Activated T-helper 17 cell treated with anti-CD3 and anti-CD28 coated beads, Interleukin-2, amount 50 U/mL, for 72 hours (primary cell): ENCODE data around the gene CHTOP. TPM values are rescaled to one million over a fixed set of nuclear protein-coding genes. Genes with fewer than 3 reads are reported as not detected.
"Not testable (repeated sequence)": the region's sequence is repeated elsewhere in the genome, so short reads cannot be mapped to it uniquely, and the experiment has no call there.

Experiments used
- ATAC-seq: fragments of 150-1000 bp; cut with Tn5 transposase; replicated peaks from 2 replicates; pipeline ENCODE4 v1.10.0; 2021; ENCODE audit warnings: mild to moderate bottlenecking, moderate library complexity
- H3K27ac Mint-ChIP-seq: one replicate; pipeline ENCODE4 v1.8.0; 2022; ENCODE audit warnings: mixed read lengths
- H3K27me3 Mint-ChIP-seq: one replicate; pipeline ENCODE4 v1.8.0; 2022; ENCODE audit warnings: mixed read lengths
- H3K36me3 Mint-ChIP-seq: one replicate; pipeline ENCODE4 v1.8.0; 2022; ENCODE audit warnings: low read depth, mild to moderate bottlenecking, mixed read lengths
- H3K4me1 Mint-ChIP-seq: one replicate; pipeline ENCODE4 v1.8.0; 2022; ENCODE audit warnings: mixed read lengths
- H3K4me3 Mint-ChIP-seq: one replicate; pipeline ENCODE4 v1.8.0; 2022; ENCODE audit warnings: mild to moderate bottlenecking, mixed read lengths
- H3K9me3 Mint-ChIP-seq: one replicate; pipeline ENCODE4 v1.8.0; 2022; ENCODE audit warnings: mixed read lengths
- total RNA-seq, 2 donors: library from RNA; stranded (reverse); gene quantifications; one replicate each; pipeline ENCODE4 v1.2.3, GENCODE V29; 2022

The CHTOP gene
- total RNA-seq, 2 donors from 2014 or later, result 70.6 to 88.6 TPM

GRCh38 chr1:153671628-153672353, 37.9 kb downstream of the CHTOP start:
- H3K4me1 Mint-ChIP-seq, result peaks cover 20% of the 10 kb centered on the region
- ATAC-seq, result peak; percentile 55
- H3K27me3 Mint-ChIP-seq, H3K4me3 Mint-ChIP-seq, H3K27ac Mint-ChIP-seq, H3K36me3 Mint-ChIP-seq, H3K9me3 Mint-ChIP-seq: not testable (repeated sequence)

DNA sequence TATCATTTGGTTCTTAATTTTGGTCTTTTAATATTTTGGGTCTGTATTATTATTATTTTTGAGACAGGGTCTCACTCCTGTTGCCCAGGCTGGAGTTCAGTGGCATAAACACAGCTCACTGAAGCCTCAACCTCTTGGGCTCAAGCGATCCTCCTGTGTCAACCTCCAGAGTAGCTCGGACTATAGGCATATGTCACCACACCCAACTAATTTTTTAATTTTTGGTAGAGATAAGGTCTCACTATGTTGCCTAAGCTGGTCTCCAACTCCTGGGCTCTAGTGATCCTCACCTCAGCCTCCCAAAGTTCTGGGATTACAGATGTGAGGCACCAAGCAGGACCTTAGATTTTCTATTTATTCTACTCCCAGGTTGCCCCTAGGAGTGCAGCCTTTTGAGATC, 39.6 kb downstream of the CHTOP start:
- ATAC-seq, result no peak
- Mint-ChIP-seq H3K4me3 (no peak overlapping the region), H3K36me3 (peaks cover 5% of the 10 kb centered on the region), H3K27ac (no peak overlapping the region), H3K4me1 (peaks cover 21% of the 10 kb centered on the region), H3K9me3 (no peaks in the 10 kb centered on the region), H3K27me3 (peaks cover 18% of the 10 kb centered on the region)

DNA sequence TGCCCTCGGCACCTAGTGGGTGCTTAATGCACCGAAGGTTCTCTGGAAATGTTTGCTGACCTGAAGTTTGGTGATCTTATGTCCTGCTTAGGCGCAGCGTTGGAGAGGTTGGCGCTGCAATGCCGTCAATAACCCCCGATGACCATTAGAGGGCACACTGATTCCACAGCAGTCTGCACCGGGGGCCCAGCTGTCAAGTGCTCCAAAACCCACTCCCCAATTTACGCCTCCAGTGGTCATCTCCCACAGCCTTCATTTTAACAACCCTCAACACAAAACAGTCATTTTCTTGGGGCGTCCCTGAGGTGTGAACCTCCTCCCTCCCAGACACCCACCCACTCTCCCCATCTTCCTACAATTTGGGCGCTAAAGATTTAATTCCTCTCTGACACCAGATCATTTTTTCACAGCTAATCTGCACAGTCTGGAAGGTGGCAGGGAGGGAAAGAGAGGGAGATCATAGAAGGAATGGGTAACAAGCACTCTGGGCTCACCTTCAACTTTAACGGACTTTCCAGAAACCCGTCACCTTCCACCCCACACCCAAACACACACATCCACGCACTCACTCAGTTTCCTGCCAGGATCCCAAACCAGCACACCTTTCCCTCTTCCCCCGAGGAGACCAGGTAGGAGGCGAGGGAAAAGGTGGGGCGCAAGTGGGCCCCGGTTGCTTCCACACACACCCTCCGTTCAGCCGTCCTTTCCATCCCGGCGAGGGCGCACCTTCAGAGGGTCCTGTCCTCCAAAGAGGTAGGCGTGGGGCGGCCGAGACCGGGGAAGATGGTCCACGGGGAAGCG, 44.1 kb downstream of the CHTOP start:
- peaks cover 42% of the 10 kb centered on the region for H3K27me3 Mint-ChIP-seq
- peak; percentile 59 for ATAC-seq
- H3K27ac Mint-ChIP-seq, result no peak overlapping the region
- H3K4me3 Mint-ChIP-seq, result peak overlapping the region; percentile 70
- H3K4me1 Mint-ChIP-seq, result peaks cover 21% of the 10 kb centered on the region
- no peaks in the 10 kb centered on the region for H3K9me3 Mint-ChIP-seq
- peaks cover 5% of the 10 kb centered on the region for H3K36me3 Mint-ChIP-seq

DNA sequence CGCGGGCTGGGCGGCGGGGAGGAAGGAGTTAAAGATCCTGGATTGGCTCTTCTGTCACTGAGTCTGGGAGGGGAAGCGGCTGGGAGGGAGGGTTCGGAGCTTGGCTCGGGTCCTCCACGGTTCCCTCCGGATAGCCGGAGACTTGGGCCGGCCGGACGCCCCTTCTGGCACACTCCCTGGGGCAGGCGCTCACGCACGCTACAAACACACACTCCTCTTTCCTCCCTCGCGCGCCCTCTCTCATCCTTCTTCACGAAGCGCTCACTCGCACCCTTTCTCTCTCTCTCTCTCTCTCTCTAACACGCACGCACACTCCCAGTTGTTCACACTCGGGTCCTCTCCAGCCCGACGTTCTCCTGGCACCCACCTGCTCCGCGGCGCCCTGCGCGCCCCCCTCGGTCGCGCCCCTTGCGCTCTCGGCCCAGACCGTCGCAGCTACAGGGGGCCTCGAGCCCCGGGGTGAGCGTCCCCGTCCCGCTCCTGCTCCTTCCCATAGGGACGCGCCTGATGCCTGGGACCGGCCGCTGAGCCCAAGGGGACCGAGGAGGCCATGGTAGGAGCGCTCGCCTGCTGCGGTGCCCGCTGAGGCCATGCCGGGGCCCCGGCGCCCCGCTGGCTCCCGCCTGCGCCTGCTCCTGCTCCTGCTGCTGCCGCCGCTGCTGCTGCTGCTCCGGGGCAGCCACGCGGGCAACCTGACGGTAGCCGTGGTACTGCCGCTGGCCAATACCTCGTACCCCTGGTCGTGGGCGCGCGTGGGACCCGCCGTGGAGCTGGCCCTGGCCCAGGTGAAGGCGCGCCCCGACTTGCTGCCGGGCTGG, 44.9 kb downstream of the CHTOP start, which contains the start of gene NPR1:
TSS of gene NPR1 (plus strand) at position 170 of the 818 bp plus-strand sequence. CDS start at position 591, 421 bp downstream.
- no peak within 1 kb of the TSS for H3K27ac Mint-ChIP-seq
- H3K4me1 Mint-ChIP-seq, result peaks cover 21% of the 10 kb centered on the region
- peak within 1 kb of the TSS; percentile 73 for H3K4me3 Mint-ChIP-seq
- H3K27me3 Mint-ChIP-seq, result peaks cover 42% of the 10 kb centered on the region
- peaks cover 5% of the 10 kb centered on the region for H3K36me3 Mint-ChIP-seq
- no peaks in the 10 kb centered on the region for H3K9me3 Mint-ChIP-seq
- peak; percentile 55 for ATAC-seq

- Mint-ChIP-seq H3K4me3 (peak overlapping the region; percentile 73), H3K36me3 (peaks cover 5% of the 10 kb centered on the region), H3K9me3 (no peaks in the 10 kb centered on the region), H3K4me1 (peaks cover 21% of the 10 kb centered on the region), H3K27ac (no peak overlapping the region), H3K27me3 (peaks cover 42% of the 10 kb centered on the region)
- peak; percentile 56 for ATAC-seq
Measured at GRCh38 chr1:153679337-153680119, 45.7 kb downstream of the CHTOP start.

GRCh38 chr1:153680120-153680403, 46.2 kb downstream of the CHTOP start:
- peaks cover 42% of the 10 kb centered on the region for H3K27me3 Mint-ChIP-seq
- H3K36me3 Mint-ChIP-seq, result peaks cover 5% of the 10 kb centered on the region
- no peak overlapping the region for H3K27ac Mint-ChIP-seq
- H3K9me3 Mint-ChIP-seq, result no peaks in the 10 kb centered on the region
- ATAC-seq, result no peak
- peak overlapping the region; percentile 73 for H3K4me3 Mint-ChIP-seq
- peaks cover 21% of the 10 kb centered on the region for H3K4me1 Mint-ChIP-seq

GRCh38 chr1:153682730-153683129, 48.9 kb downstream of the CHTOP start:
- peaks cover 18% of the 10 kb centered on the region for H3K4me1 Mint-ChIP-seq
- ATAC-seq, result no peak
- H3K9me3 Mint-ChIP-seq, result no peaks in the 10 kb centered on the region

DNA sequence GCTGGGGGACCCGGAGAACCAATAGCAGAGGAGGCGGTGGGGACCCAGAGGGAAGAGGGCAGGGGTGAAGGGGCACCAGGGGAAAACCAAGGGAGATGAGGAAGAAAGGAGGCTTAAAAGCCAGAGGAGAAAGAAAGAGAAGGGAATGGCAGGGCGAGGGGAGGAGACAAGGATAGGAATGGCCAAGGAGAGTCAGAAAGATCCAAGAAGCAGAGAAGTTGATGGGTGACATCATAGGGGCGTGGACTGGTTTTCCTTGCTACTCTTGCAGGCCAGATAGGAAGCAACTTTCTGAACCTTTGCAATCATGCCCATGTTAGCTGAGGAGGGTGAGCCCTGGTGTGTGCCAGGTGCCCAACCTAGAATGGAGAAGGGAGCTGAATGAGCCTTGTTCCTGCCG, 50.0 kb downstream of the CHTOP start:
- Mint-ChIP-seq H3K4me3 (no peak overlapping the region), H3K27me3 (peaks cover 33% of the 10 kb centered on the region), H3K4me1 (peaks cover 9% of the 10 kb centered on the region), H3K27ac (no peak overlapping the region), H3K36me3 (no peaks in the 10 kb centered on the region), H3K9me3 (no peaks in the 10 kb centered on the region)
- no peak for ATAC-seq

More at GRCh38 chr1:153682730-153683129, 48.9 kb downstream of the CHTOP start:
- H3K4me3 Mint-ChIP-seq, result no peak overlapping the region
- H3K27ac Mint-ChIP-seq, result no peak overlapping the region
- peaks cover 44% of the 10 kb centered on the region for H3K27me3 Mint-ChIP-seq
- peaks cover 4% of the 10 kb centered on the region for H3K36me3 Mint-ChIP-seq

GRCh38 chr1:153684892-153685291, 51.0 kb downstream of the CHTOP start:
- ATAC-seq, result no peak
- no peaks in the 10 kb centered on the region for H3K9me3 Mint-ChIP-seq
- peaks cover 29% of the 10 kb centered on the region for H3K27me3 Mint-ChIP-seq
- no peak overlapping the region for H3K4me3 Mint-ChIP-seq
- H3K27ac Mint-ChIP-seq, result no peak overlapping the region
- H3K36me3 Mint-ChIP-seq, result no peaks in the 10 kb centered on the region
- H3K4me1 Mint-ChIP-seq, result peaks cover 5% of the 10 kb centered on the region

DNA sequence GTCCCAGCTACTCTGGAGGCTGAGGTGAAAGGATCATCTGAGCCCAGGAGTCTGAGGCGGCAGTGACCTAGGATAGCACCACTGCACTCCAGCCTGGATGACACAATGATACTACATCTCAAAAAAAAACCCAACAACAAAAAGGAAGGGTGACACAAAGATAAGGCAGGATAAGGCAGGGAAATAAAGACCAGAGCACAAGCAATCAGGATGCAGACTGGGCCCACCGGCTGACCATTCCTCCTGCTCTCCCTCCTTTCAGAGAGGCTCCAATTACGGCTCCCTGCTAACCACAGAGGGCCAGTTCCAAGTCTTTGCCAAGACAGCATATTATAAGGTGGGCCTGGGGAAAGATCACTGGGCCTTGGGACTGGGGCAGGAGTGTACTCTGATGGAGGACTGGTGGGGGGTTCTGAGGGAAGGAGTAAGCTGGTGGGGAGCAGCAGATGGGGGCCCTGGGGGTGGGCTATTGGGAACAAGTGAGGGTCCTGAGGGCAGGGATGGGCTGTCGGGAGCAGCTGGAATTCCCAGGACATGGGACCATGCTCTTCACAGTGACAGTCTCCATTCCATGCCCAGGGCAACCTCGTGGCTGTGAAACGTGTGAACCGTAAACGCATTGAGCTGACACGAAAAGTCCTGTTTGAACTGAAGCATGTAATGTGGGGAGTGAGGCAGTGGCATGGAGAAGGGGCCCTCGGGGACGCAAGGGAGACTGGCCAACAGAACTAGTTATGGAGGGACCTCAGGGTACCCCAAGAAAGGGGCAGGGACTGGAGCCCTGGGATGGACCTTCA, 51.9 kb downstream of the CHTOP start:
- no peak overlapping the region for H3K4me3 Mint-ChIP-seq
- no peak for ATAC-seq
- H3K36me3 Mint-ChIP-seq, result no peaks in the 10 kb centered on the region
- H3K4me1 Mint-ChIP-seq, result no peaks in the 10 kb centered on the region
- peaks cover 21% of the 10 kb centered on the region for H3K27me3 Mint-ChIP-seq
- peak overlapping the region; percentile 37 for H3K27ac Mint-ChIP-seq
- no peaks in the 10 kb centered on the region for H3K9me3 Mint-ChIP-seq

DNA sequence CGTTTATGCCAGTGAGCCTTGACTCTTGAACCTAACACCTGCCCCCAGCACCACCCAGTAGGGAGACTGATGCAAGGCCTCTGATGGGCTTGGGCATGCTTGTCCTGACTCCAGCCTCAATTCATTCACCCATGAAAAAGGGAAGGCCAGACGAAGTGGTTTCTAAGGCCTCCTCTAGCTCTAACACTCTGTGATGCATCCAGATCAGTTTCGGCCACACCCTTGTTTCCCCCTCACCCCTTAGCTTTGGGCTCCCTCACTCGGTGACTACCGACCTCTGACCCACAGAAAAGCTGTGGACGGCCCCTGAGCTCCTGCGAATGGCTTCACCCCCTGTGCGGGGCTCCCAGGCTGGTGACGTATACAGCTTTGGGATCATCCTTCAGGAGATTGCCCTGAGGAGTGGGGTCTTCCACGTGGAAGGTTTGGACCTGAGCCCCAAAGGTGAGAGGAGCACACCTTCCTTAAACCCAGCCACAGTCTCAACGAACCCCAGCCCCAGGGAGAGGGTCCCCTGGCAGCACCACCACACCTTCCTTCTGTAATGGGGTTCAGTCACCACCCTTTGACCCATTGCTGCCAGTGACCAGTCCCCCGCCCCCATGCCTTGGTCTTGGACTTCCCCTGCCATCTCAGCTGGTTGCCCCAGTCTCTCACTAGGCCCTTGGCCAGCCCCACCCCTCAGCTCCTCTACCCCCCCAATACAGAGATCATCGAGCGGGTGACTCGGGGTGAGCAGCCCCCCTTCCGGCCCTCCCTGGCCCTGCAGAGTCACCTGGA, 53.7 kb downstream of the CHTOP start:
- H3K27ac Mint-ChIP-seq, result no peak overlapping the region
- no peak overlapping the region for H3K4me3 Mint-ChIP-seq
- H3K36me3 Mint-ChIP-seq, result no peaks in the 10 kb centered on the region
- H3K9me3 Mint-ChIP-seq, result no peaks in the 10 kb centered on the region
- ATAC-seq, result no peak
- peaks cover 11% of the 10 kb centered on the region for H3K27me3 Mint-ChIP-seq
- H3K4me1 Mint-ChIP-seq, result no peaks in the 10 kb centered on the region

DNA sequence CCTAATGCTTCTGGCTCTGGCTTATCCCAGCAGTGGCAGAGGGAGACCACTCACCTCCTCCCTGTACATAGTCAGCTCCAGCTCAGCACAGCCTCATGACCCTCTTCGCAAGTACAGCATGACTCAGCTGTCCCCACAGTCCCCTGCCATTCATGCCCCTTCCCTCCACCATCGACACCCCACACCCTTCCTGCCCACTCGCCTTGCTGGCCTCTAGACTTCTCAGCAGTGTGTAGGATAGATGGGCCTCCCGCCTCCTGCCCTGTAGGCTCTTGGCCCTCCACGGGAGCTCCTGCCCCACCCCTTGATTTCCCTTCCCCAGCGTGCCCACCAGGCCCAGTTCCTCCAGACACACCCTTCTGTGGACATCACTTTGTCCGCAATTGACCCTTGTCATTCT, 54.4 kb downstream of the CHTOP start:
- H3K9me3 Mint-ChIP-seq, result no peaks in the 10 kb centered on the region
- no peak overlapping the region for H3K27ac Mint-ChIP-seq
- H3K36me3 Mint-ChIP-seq, result no peaks in the 10 kb centered on the region
- H3K4me3 Mint-ChIP-seq, result no peak overlapping the region
- peaks cover 11% of the 10 kb centered on the region for H3K27me3 Mint-ChIP-seq
- ATAC-seq, result no peak
- no peaks in the 10 kb centered on the region for H3K4me1 Mint-ChIP-seq
